Chondrocyte (in vitro differentiated cells): ENCODE data around the gene DHTKD1. TPM values are rescaled to one million over a fixed set of nuclear protein-coding genes. Genes with fewer than 3 reads are reported as not detected.

ENCODE experiments used
- DNase-seq: peaks from one replicate; pipeline ENCODE4 v3.0.0; 2021; ENCODE audit warnings: mixed read lengths, low spot score
- H3K27ac Mint-ChIP-seq: one replicate; pipeline ENCODE4 v1.8.0; 2021; ENCODE audit warnings: mild to moderate bottlenecking, moderate library complexity, mixed read lengths; ENCODE audit not compliant: unreplicated experiment
- H3K27me3 Mint-ChIP-seq: 2 replicates; pipeline ENCODE4 v1.8.0; 2021; ENCODE audit warnings: low read depth, mixed read lengths
- H3K36me3 Mint-ChIP-seq: 2 replicates; pipeline ENCODE4 v1.8.0; 2021; ENCODE audit warnings: low read depth, mixed read lengths
- H3K4me1 Mint-ChIP-seq: 2 replicates; pipeline ENCODE4 v1.8.0; 2021; ENCODE audit warnings: low read depth, mild to moderate bottlenecking, mixed read lengths
- H3K4me3 Mint-ChIP-seq: one replicate; pipeline ENCODE4 v1.8.0; 2021; ENCODE audit warnings: mild to moderate bottlenecking, moderate library complexity, mixed read lengths; ENCODE audit not compliant: unreplicated experiment
- H3K9me3 Mint-ChIP-seq: 2 replicates; pipeline ENCODE4 v1.8.0; 2021; ENCODE audit warnings: low read depth, mixed read lengths
- CTCF ChIP-seq: fragments of 200-600 bp; sonication (generic); IDR thresholded peaks from 2 replicates; pipeline ENCODE4 v1.5.0; 2021; ENCODE audit warnings: antibody characterized with exemption, mild to moderate bottlenecking, moderate library complexity
- total RNA-seq: library from RNA; stranded (reverse); gene quantifications from 3 replicates; pipeline ENCODE4 v1.2.1, GENCODE V29; 2021

DHTKD1 gene
- total RNA-seq, 1 donor from 2014 or later = 13.7 TPM

- Mint-ChIP-seq H3K27me3 (no peaks in the 10 kb centered on the region), H3K9me3 (no peaks in the 10 kb centered on the region), H3K4me3 (no peak overlapping the region), H3K4me1 (peaks cover 3% of the 10 kb centered on the region), H3K27ac (no peak overlapping the region), H3K36me3 (peaks cover 16% of the 10 kb centered on the region)
- no peak for DNase-seq
- TF ChIP-seq CTCF = no peak
These were observed 43.2 kb upstream of the DHTKD1 start for GRCh38 chr10:12025591-12025990.

GRCh38 chr10:12027539-12027938 is 41.2 kb upstream of the DHTKD1 start:
- no peaks in the 10 kb centered on the region for H3K27me3 Mint-ChIP-seq
- TF ChIP-seq CTCF = no peak
- peaks cover 19% of the 10 kb centered on the region for H3K36me3 Mint-ChIP-seq
- no peak for DNase-seq
- no peak overlapping the region for H3K27ac Mint-ChIP-seq
- H3K4me3 Mint-ChIP-seq = no peak overlapping the region
- H3K4me1 Mint-ChIP-seq = no peaks in the 10 kb centered on the region
- no peaks in the 10 kb centered on the region for H3K9me3 Mint-ChIP-seq

DNA sequence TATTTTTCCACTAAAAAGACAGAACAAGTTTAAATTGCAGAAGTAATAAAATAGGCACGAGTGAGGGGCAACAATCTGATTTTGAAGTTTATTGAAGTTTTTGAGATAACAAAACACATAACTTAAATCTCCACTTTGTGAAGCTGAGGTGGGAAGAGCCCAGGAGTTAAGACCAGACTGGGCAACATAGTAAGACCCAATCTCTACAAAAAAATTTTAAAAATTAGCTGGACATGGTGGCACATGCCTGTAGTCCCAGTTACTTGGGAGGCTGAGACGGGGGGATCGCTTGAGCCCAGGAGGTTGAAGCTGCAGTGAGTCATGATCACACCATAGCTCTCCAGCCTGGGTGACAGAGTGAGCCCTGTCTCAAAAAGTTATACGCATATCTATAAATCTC is 37.4 kb upstream of the DHTKD1 start:
- Mint-ChIP-seq H3K4me3 (no peak overlapping the region), H3K36me3 (peaks cover 26% of the 10 kb centered on the region), H3K9me3 (no peaks in the 10 kb centered on the region), H3K4me1 (peaks cover 4% of the 10 kb centered on the region), H3K27ac (no peak overlapping the region), H3K27me3 (no peaks in the 10 kb centered on the region)
- DNase-seq = no peak
- no peak for TF ChIP-seq CTCF

DNA sequence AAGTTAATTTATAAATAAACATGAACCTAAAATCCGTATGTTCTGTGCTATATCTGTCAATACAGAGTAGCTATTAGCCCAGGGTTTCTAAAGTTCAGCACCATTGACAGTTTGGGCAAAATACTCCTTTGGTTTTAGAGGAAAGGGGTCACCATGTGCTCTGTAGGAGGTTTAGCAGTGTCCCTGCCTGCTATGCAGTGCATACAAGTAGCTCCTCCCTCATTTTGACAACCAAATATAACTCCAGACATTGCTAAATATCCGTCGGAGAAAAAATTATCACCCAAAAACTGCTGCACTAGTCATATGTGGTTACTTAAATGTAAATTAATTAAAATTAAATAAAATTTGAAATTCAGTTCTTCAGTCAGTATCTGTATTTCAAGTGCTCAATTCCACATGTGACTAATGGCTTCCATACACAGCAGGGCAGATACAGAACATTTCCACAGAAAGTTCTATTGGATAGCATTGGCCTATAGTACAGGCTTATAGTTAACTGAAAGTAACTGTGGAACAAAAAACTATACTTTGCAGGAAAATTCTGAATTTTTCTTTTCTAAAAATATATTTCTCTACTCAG is 32.6 kb upstream of the DHTKD1 start:
- H3K27me3 Mint-ChIP-seq = no peaks in the 10 kb centered on the region
- TF ChIP-seq CTCF = no peak
- no peak overlapping the region for H3K4me3 Mint-ChIP-seq
- DNase-seq = no peak
- H3K36me3 Mint-ChIP-seq = peaks cover 12% of the 10 kb centered on the region
- H3K4me1 Mint-ChIP-seq = peaks cover 14% of the 10 kb centered on the region
- no peaks in the 10 kb centered on the region for H3K9me3 Mint-ChIP-seq
- no peak overlapping the region for H3K27ac Mint-ChIP-seq

- no peaks in the 10 kb centered on the region for H3K36me3 Mint-ChIP-seq
- DNase-seq = no peak
- peak overlapping the region; percentile 100 for H3K27ac Mint-ChIP-seq
- peaks cover 21% of the 10 kb centered on the region for H3K4me1 Mint-ChIP-seq
- peaks cover 4% of the 10 kb centered on the region for H3K9me3 Mint-ChIP-seq
- no peak for TF ChIP-seq CTCF
- peak overlapping the region; percentile 87 for H3K4me3 Mint-ChIP-seq
- H3K27me3 Mint-ChIP-seq = no peaks in the 10 kb centered on the region
These were observed 26.9 kb upstream of the DHTKD1 start for GRCh38 chr10:12041766-12042408.
